Endothelial cell of umbilical vein (primary cell): Measurements from ENCODE around the gene CCN5. TPM values are rescaled to one million over a fixed set of nuclear protein-coding genes. Genes with fewer than 3 reads are reported as not detected.

ENCODE experiments used
- BruUV-seq: library from RNA; stranded (reverse); fragments of 400-500 nt; replicated peaks from 2 replicates; lab custom pipeline; 2021; lab: Mats Ljungman, UMichigan
- CTCF ChIA-PET: fragments of 300-600, 350-600 bp; sonication (Branson Sonifier 250); formaldehyde crosslinking; loops from one replicate; lab custom pipeline; 2021; ENCODE audit warnings: antibody characterized with exemption, inconsistent platforms; lab: Charles Lee
- POLR2A ChIA-PET: fragments of 300-600, 350-600 bp; sonication (Branson Sonifier 250); formaldehyde crosslinking; loops from one replicate; lab custom pipeline; 2021; ENCODE audit warnings: antibody characterized with exemption, inconsistent platforms; lab: Charles Lee
- DNase-seq: peaks from one replicate; pipeline ENCODE4 v3.0.0-alpha.2; 2011; ENCODE audit warnings: low read depth, low spot score
- FAIRE-seq: peaks from 2 replicates; lab custom pipeline; 2011; peaks lifted over from hg19 to GRCh38; lab: Jason Lieb, UNC
- H2AFZ ChIP-seq: 2 replicates; pipeline ENCODE4 v1.6.0; 2012; ENCODE audit warnings: low read depth, low read length, control low read depth, inconsistent platforms
- H3K27ac ChIP-seq: 2 replicates; pipeline ENCODE4 v1.5.1; 2011; ENCODE audit warnings: low read depth, mild to moderate bottlenecking, control low read depth, low read length, moderate library complexity; ENCODE audit not compliant: insufficient read depth
- H3K27me3 ChIP-seq, 2 experiments: 2 replicates each; pipeline versions ENCODE4 v1.6.0 to v1.6.1; 2011; ENCODE audit warnings: low read length in 2 of 2, mixed read lengths in 1 of 2; ENCODE audit not compliant: control insufficient read depth in 2 of 2, insufficient read depth in 2 of 2
- H3K36me3 ChIP-seq, 2 experiments: 2 replicates in 1 of 2; 3 replicates in 1 of 2; pipeline ENCODE4 v1.5.1; 2011; ENCODE audit warnings: low read length in 2 of 2, mild to moderate bottlenecking in 1 of 2, moderate library complexity in 1 of 2; ENCODE audit not compliant: control insufficient read depth in 2 of 2, insufficient read depth in 2 of 2; ENCODE audit errors: extremely low read depth in 1 of 2
- H3K4me1 ChIP-seq: 3 replicates; pipeline ENCODE4 v1.5.1; 2011; ENCODE audit warnings: mild to moderate bottlenecking, low read length; ENCODE audit not compliant: control insufficient read depth, insufficient read depth; ENCODE audit errors: extremely low read depth
- H3K4me2 ChIP-seq: 2 replicates; pipeline ENCODE4 v1.6.1; 2011; ENCODE audit warnings: low read length, control low read depth, mixed read lengths; ENCODE audit not compliant: insufficient read depth
- H3K4me3 ChIP-seq, 3 experiments: fragments of 200-600 bp in 1 of 3; sonication (generic), shearing (Covaris generic) in 1 of 3; replicated peaks in 1 of 3; 2 replicates each; pipeline ENCODE4 v1.5.1; 2011 to 2016; ENCODE audit warnings: control low read depth in 3 of 3, low read length in 3 of 3, mild to moderate bottlenecking in 2 of 3, inconsistent platforms in 1 of 3, low read depth in 1 of 3, moderate library complexity in 1 of 3; ENCODE audit not compliant: insufficient read depth in 1 of 3
- H3K79me2 ChIP-seq: 2 replicates; pipeline ENCODE4 v1.6.0; 2012; ENCODE audit warnings: low read length, inconsistent platforms; ENCODE audit not compliant: control insufficient read depth, insufficient read depth
- H3K9ac ChIP-seq: replicated peaks from 2 replicates; pipeline ENCODE3; 2011; ENCODE audit warnings: low read length, control low read depth; ENCODE audit not compliant: insufficient read depth; ENCODE audit errors: extremely low read depth
- H3K9me1 ChIP-seq: replicated peaks from 3 replicates; pipeline ENCODE4 v1.6.0; 2011; ENCODE audit warnings: mild to moderate bottlenecking, low read length; ENCODE audit not compliant: control insufficient read depth, insufficient read depth; ENCODE audit errors: extremely low read depth
- H3K9me3 ChIP-seq: replicated peaks from 2 replicates; pipeline ENCODE4 v1.5.1; 2012; ENCODE audit warnings: low read length, inconsistent platforms; ENCODE audit not compliant: control insufficient read depth, insufficient read depth
- H4K20me1 ChIP-seq: replicated peaks from 2 replicates; pipeline ENCODE3; 2011; ENCODE audit warnings: mild to moderate bottlenecking, low read length; ENCODE audit not compliant: control insufficient read depth, insufficient read depth; ENCODE audit errors: extremely low read depth
- EZH2 ChIP-seq: IDR thresholded peaks from 2 replicates; pipeline ENCODE4 v1.6.1; 2012; ENCODE audit warnings: borderline replicate concordance, low read depth, mild to moderate bottlenecking, moderate library complexity, low read length, inconsistent platforms; ENCODE audit not compliant: severe bottlenecking
- FOS ChIP-seq: IDR thresholded peaks from 2 replicates; pipeline ENCODE4 v1.6.1; 2011; ENCODE audit warnings: mild to moderate bottlenecking, low read length, moderate library complexity, borderline replicate concordance; ENCODE audit not compliant: insufficient read depth
- GATA2 ChIP-seq: IDR thresholded peaks from 2 replicates; pipeline ENCODE4 v1.7.0; 2011; ENCODE audit warnings: low read depth, mild to moderate bottlenecking, moderate library complexity, mixed read lengths, low read length; ENCODE audit not compliant: insufficient read length, insufficient read depth
- JUN ChIP-seq: IDR thresholded peaks from 2 replicates; pipeline ENCODE4 v1.6.1; 2011; ENCODE audit warnings: borderline replicate concordance, low read depth; ENCODE audit not compliant: insufficient read length, insufficient read depth
- MYC ChIP-seq: IDR thresholded peaks from one replicate; pipeline ENCODE4 v1.6.1; 2011; ENCODE audit warnings: mild to moderate bottlenecking, low read depth, low read length
- POLR2A ChIP-seq: IDR thresholded peaks from 2 replicates; pipeline ENCODE4 v1.6.1; 2012; ENCODE audit warnings: low read depth, mild to moderate bottlenecking, control low read depth, low read length
- POLR2AphosphoS5 ChIP-seq: IDR thresholded peaks from 2 replicates; pipeline ENCODE4 v1.6.1; 2012; ENCODE audit warnings: low read depth, mild to moderate bottlenecking, control low read depth, low read length, moderate library complexity; ENCODE audit not compliant: insufficient read depth
- dilution Hi-C: fragments of 300-500 bp; cut with MboI; formaldehyde crosslinking; loops from one replicate; pipeline ENCODE4 v1.15.0; 2019; ENCODE audit warnings: low sequenced_read_pairs; ENCODE audit not compliant: extremely low pct_ligation_motif_present
- intact Hi-C: fragments of 100-400 bp; cut with micrococcal nuclease; formaldehyde crosslinking; loops from one replicate; pipeline ENCODE4 v1.10.0; 2022
- polyA plus RNA-seq, 4 experiments: library from polyadenylated mRNA; depleted of rRNA in 3 of 4; stranded (reverse) in 3 of 4; unstranded in 1 of 4; fragments of >200 nt; gene quantifications; 2 replicates each; pipeline versions ENCODE4 v1.2.1 to v1.2.3, GENCODE V29; 2011 to 2012; ENCODE audit warnings: missing spikeins in 1 of 4
- total RNA-seq: library from RNA; stranded (reverse); gene quantifications from 2 replicates; pipeline ENCODE4 v1.2.3, GENCODE V29; 2021
- TF ChIP-seq, protein P1 (sequence below): IDR thresholded peaks from 2 replicates; pipeline ENCODE4 v1.6.1; 2011; ENCODE audit not compliant: insufficient read depth, insufficient read length

CCN5 gene
- total and polyA plus RNA-seq, 2 donors (not counting 3 experiments of a cell fraction or from before 2014, with no cell fraction given): 0.03 TPM; not detected in 1

DNA sequence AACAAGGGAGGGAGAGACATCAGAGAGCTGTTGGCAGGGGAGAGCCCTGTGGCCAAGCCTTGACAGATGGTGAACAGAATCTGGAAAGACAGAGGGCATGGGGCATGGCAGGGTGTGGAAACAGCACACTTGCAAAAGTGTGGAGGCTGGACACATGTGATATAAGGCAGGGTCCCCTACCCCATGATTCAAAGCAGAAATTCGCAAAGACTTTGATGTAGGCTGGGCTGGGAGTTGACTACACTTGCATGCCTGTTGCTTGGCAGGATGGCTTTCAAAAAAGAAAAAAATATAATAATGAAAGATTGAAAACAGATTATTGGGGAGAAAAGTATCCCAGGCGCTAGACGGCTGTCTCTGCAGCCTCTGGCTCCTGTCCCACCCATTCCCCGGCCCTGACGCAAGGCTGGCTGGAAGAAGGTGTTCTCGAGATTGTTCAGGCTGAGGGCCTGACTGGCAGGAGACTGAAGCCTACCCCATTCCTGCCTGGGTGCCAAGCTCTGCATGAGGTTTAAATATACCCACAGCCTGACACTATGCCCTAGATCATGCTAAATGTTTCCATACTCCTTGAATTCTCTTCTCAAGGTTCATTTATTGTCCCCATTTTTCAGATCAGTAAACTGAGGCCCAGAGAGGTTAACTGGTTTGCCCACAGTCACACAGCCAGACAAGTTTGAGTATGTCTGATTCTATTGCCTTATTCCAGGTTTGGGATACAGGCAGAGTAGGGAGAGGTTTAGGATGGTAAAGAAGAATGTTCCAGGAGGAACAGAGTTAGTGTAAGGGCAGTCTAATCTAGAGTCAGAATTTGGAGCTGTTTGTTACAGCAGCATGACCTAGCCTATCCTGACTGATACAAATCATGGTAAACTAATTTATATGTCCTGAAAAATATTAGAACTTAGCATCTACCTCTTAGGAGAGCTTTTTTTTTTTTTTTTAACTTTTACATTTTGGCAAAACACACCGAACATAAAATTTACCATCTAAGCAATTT, 23.4 kb upstream of the CCN5 start:
- H3K9me3 ChIP-seq: peaks cover 4% of the 10 kb centered on the region
- H4K20me1 ChIP-seq: no peaks in the 10 kb centered on the region
- no peaks in the 10 kb centered on the region for H3K36me3 ChIP-seq
- BruUV-seq: no TSS peak
- dilution Hi-C loops (no loop called here), intact Hi-C loops (loop anchor here (2.0 kb wide), 3 partner anchors 49 to 481 kb away; partner anchors contain the start of genes OSER1 and YWHAB)
- H3K9me1 ChIP-seq: no peaks in the 10 kb centered on the region
- H3K27me3 ChIP-seq: no peaks in the 10 kb centered on the region
- H3K4me1 ChIP-seq: peaks cover 33% of the 10 kb centered on the region
- no peak for DNase-seq
- FAIRE-seq: peak; percentile 12
- ChIA-PET POLR2A (interaction anchor here (0.6 to 1.4 kb wide), 2 partner anchors 11 to 32 kb away, joined by 3 read pairs; no protein-coding TSS in a partner anchor), CTCF (interaction anchor here (0.6 to 5.0 kb wide), 4 partner anchors 8 to 1871 kb away, joined by 3 to 30 read pairs (median 8); no protein-coding TSS in a partner anchor)
- no peak overlapping the region for H3K4me3 ChIP-seq
- peak overlapping the region; percentile 93 for H3K27ac ChIP-seq
- no peak overlapping the region for H3K9ac ChIP-seq
- H3K4me2 ChIP-seq: peak overlapping the region; percentile 35
- no peaks in the 10 kb centered on the region for H3K79me2 ChIP-seq
- TF ChIP-seq GATA2 (no peak), EZH2 (no peak), FOS (no peak), POLR2AphosphoS5 (no peak), POLR2A (no peak), JUN (no peak), MYC (no peak)
- TF ChIP-seq, protein P1, sequence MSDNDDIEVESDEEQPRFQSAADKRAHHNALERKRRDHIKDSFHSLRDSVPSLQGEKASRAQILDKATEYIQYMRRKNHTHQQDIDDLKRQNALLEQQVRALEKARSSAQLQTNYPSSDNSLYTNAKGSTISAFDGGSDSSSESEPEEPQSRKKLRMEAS: no peak
- H2AFZ ChIP-seq: no peak overlapping the region
